ENCODE data around the gene ARHGAP22.

The ARHGAP22 gene

GRCh38 chr10:48633381-48634197, 28.7 kb upstream of the ARHGAP22 start:
- DNase-seq, result no peak

- no peak for DNase-seq
These were observed 27.3 kb upstream of the ARHGAP22 start for GRCh38 chr10:48632166-48632565.

- no peak for DNase-seq
These were observed 23.2 kb upstream of the ARHGAP22 start for GRCh38 chr10:48627984-48628609.

- no peak for DNase-seq
These were observed 22.3 kb upstream of the ARHGAP22 start for GRCh38 chr10:48626986-48627731.

GRCh38 chr10:48626447-48626846, 21.6 kb upstream of the ARHGAP22 start:
- no peak for DNase-seq

- no peak for DNase-seq
These were observed 20.9 kb upstream of the ARHGAP22 start for GRCh38 chr10:48625826-48626134.

- DNase-seq, result no peak
These were observed 18.8 kb upstream of the ARHGAP22 start for GRCh38 chr10:48623607-48624132.

- no peak for DNase-seq
These were observed 18.1 kb upstream of the ARHGAP22 start for GRCh38 chr10:48623009-48623408.

GRCh38 chr10:48620719-48621118, 15.8 kb upstream of the ARHGAP22 start:
- no peak for DNase-seq

- no peak for DNase-seq
These were observed 11.6 kb upstream of the ARHGAP22 start for GRCh38 chr10:48616436-48616835.

GRCh38 chr10:48614481-48615390, 9.9 kb upstream of the ARHGAP22 start:
- DNase-seq, result no peak

- no peak for DNase-seq
These were observed 8.1 kb upstream of the ARHGAP22 start for GRCh38 chr10:48613016-48613415.

GRCh38 chr10:48612236-48612943, 7.5 kb upstream of the ARHGAP22 start:
- no peak for DNase-seq

- DNase-seq, result no peak
These were observed 6.3 kb upstream of the ARHGAP22 start for GRCh38 chr10:48611133-48611532.

GRCh38 chr10:48610585-48611093, 5.8 kb upstream of the ARHGAP22 start:
- no peak for DNase-seq

GRCh38 chr10:48609899-48610584, 5.2 kb upstream of the ARHGAP22 start:
- DNase-seq, result no peak

- DNase-seq, result no peak
These were observed 4.6 kb upstream of the ARHGAP22 start for GRCh38 chr10:48609441-48609840.

GRCh38 chr10:48608976-48609375, 4.1 kb upstream of the ARHGAP22 start:
- no peak for DNase-seq

GRCh38 chr10:48608279-48608681, 3.4 kb upstream of the ARHGAP22 start:
- no peak for DNase-seq

GRCh38 chr10:48607356-48608278, 2.7 kb upstream of the ARHGAP22 start:
- DNase-seq, result no peak

All from NCI-H2081 treated with DMSO at 0.1 percent for 48 hours (cell line).